GM12872 (cell line): ENCODE results near the gene ARRDC3.

Source experiments
- TF ChIP-seq, protein P1 (sequence below): IDR thresholded peaks from 3 replicates; pipeline ENCODE4 v1.5.1; 2011; ENCODE audit warnings: low read depth, mild to moderate bottlenecking, low read length, moderate library complexity; ENCODE audit not compliant: insufficient read depth

The ARRDC3 gene

DNA sequence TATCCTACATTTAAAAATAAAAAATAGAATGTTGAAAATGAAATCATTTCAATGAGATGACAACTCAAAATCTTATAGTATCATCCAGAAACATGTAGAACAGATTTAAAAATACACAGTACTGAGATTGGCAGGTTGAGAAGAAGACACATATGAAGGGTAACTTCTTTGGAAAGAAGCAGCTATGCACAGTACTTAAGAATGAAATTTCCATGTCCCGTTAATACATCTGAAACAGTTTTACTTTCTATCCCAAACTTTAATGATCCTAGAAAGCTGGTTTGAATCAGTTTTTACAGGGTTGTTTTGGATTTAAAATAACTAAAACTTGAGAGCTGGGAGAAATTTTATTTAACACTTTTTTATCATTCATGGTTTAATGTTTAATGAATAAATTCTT, 36.0 kb upstream of the ARRDC3 start:
- TF ChIP-seq, protein P1, sequence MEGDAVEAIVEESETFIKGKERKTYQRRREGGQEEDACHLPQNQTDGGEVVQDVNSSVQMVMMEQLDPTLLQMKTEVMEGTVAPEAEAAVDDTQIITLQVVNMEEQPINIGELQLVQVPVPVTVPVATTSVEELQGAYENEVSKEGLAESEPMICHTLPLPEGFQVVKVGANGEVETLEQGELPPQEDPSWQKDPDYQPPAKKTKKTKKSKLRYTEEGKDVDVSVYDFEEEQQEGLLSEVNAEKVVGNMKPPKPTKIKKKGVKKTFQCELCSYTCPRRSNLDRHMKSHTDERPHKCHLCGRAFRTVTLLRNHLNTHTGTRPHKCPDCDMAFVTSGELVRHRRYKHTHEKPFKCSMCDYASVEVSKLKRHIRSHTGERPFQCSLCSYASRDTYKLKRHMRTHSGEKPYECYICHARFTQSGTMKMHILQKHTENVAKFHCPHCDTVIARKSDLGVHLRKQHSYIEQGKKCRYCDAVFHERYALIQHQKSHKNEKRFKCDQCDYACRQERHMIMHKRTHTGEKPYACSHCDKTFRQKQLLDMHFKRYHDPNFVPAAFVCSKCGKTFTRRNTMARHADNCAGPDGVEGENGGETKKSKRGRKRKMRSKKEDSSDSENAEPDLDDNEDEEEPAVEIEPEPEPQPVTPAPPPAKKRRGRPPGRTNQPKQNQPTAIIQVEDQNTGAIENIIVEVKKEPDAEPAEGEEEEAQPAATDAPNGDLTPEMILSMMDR = no peak

DNA sequence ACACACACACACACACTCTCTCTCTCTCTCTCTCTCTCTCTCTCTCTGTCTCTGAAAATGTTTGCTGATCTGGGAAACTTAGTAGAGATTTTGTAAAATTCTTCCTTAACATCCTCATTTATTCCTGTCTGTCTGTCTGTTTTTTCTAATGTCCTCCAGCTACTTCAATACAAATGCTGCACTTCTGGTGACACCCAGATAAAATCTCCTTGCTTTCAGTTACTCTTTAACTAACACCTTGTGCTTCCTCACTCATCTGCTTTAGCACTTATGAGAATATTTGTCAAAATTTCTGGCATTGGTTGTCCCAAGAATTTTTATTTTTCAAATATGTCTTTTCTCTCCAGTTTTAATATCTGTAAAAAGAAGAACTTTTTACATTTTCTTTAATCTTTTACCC, 35.0 kb upstream of the ARRDC3 start:
- TF ChIP-seq, protein P1 = no peak

DNA sequence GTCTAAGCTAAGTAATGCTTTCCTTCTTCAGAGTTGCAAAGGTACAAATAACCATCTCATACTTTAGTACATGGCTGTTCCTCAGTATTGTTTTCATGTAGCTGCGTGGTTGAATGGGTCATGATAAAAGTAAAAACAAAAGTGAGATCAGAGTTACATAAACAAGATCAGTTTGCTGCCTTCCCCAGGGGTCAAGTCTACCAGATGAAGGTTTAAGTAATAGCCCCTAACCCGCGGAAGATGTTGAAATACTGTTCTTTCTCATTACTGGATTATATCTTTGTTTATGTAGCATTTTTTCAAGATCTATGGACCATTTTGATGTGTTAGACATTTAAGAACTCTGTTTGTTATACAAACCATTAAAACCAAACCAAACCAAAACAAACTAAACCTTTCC, 34.1 kb upstream of the ARRDC3 start:
- TF ChIP-seq, protein P1 = no peak

DNA sequence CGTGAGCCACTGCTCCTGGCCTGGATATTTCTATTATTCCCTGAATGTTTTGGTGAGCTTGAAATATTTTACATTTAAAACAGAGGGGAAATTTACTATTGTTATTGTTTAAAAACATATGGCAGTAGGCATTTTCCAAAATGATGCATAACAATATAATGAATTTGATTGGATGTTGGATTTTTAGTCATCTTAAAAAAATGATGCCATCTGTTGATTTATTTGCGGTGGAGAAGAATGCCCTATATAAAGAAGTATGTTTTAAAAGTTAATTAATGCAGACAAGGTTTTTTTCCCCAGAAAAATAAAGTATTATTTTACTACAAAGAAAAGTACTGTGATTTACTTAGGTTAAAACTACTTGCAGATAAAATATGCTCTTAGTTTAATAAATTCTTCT, 33.4 kb upstream of the ARRDC3 start:
- TF ChIP-seq, protein P1 = no peak

DNA sequence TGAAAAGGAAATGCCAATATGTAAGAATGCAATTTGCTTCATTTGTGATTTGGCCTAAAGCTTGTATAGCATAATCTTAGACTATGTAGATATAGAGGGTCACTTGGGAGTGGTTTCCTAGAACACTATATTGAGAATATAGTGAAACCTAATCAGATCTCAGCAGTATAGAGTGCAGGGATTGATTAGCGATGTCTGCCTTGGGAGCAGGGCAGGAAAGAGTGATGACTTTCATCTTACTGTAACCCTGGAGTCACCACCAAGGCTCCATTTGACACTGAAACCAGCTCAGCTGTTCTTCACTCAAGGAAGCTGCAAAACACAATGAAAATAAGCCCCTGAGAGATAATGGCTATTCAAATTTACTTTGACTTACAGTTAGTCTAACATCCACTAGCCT, 26.2 kb upstream of the ARRDC3 start:
- TF ChIP-seq, protein P1 = no peak

DNA sequence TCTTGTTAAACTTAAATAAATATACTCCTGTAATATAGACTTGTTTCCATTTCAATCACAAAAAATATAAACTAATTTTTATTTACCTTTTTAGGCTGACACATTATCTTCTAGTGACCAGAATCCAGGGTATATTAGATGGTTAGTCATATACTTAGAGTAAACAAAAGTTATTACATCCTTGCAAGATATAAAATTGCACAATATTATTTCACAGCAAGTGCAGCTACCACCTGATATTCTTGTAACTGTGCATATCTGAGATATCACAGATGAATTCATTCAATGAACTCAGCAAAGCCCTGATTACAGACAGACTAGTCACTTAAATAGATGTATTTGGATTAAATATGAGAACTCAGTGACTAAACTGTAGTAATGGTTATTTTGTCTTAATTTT, 25.6 kb upstream of the ARRDC3 start:
- TF ChIP-seq, protein P1 = no peak

DNA sequence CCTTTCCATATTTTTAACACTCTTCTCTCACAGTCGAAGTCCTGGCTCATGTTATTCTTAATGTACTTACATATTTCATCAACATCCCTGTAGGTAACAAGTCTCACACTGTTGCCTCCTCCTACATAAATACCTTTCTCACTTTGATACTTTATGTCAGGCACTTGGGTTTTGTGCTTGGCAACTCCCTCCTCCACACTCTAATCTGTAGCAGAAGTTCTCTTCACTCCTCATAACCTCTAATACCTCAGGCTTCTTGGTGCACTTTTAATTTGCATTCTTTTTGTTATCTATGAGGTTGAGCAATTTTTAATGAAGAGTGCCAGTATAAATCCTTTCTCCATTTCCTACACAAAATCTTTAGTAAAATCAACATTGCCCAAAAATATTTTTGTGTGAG, 24.1 kb upstream of the ARRDC3 start:
- TF ChIP-seq, protein P1 = no peak

DNA sequence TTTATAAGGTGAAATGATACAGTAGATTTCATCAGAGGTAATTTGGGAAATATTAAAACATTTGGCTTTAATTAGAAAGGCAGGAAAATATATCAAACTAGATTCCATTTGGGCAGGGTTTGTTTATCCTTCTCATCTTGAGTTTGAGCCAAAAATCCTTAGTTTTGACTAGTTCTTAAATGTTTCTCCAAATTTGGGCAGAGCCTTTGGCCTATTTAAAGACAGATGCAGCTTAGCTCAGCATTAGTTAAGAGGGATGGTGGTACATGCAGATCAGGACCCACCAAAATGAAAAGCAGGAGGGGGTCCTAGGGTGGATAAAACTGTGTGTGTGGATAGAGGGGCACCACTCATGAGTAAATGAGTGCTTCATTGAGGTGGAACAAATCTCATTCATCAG, 20.3 kb upstream of the ARRDC3 start:
- TF ChIP-seq, protein P1 = no peak
